GM19043 (cell line): ENCODE measurements around the gene CCL19.

Source experiments
- ATAC-seq: cut with Tn5 transposase; IDR thresholded peaks from one replicate; pipeline ENCODE4 v1.9.1; 2021; ENCODE audit warnings: low read depth; ENCODE audit not compliant: unreplicated experiment

The CCL19 gene

DNA sequence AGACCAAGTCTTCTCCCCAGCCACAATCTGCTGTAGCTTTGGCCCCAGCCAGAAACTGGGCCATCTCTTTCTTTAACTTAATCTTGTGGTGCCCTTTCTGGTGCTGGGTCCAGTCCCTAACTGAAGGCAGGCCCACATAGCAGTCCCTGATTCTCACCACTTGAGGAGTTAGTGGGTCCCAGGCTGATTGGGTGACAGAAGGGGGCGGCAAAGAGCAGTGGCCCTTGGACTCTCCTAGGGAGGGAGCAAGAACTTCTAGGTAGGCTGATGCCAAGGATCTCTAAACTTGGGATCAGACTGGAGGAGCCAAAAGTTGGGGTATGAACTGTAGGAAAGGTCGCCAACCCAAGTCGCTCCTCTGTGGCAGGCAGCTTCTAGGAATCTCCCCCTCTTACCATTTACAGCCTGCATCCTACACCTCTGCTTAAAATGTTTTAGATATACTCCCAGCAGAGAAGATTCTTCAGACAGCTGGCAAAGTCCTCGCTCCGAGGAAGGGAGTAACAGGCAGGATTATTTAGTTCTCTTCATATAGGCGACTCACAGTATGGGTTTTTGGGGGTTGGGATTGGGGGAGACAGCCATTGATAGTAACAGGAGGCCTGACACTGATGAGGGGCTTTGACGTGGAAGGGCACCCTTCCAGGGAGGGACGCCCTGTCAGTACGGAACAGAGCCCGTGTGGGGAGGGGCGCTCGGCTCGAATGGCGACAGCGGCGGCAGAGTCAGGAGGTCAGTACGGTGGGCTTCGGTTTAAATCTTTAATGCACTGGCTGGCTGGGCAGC is 26.6 kb downstream of the CCL19 start:
- ATAC-seq, result no peak

DNA sequence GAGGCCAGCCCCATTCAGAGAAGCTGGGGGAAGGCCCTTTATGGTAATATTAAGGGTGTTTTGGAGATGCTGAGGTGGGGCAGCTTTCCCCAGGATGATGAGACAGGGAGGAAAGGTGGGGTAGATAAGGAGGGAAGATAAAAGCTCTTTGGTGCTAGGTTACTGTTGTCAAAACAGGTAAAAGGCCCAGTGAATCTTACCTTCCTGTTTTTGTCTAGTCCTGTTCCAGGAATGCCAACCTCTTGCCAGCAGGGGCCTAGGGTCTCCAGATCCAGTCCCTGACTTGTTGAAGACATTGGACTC is 27.8 kb downstream of the CCL19 start:
- no peak for ATAC-seq

DNA sequence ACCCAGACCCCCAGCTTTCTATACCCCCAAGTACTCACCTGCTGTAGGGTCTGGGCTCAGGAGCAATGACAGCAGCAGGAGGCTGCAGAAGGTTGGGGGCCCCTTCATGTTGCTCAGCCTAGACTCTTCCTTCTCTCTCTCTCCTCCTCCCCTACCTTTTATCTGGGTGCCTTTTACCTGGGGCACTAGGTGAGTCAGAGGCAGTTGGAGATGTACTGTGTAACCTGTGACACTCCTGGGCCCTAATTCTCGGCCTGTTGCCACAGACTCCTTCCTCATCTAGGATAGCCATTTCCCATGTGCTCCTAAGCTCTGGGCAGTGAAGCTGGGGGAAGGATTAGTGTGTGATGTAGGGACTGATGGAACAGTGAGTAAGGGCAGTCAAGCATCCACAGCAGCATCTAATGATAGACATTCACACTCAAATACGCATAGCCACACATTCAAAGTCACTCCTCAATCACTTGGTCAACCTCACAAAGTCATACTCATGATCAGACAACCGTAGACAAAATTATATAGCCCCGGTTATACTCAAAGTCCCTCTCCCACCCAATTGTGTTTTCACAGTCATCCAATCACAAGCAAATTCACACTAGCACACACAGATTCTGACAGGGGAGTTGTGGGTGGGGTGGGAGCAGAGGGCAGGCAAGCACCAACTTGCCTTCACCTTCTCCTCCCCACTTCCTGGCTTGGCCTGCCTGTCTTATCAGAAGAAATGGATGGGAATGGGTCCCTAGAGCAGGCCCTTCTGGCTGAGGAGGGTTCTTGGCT is 28.4 kb downstream of the CCL19 start, which contains the start of gene CCL27:
TSS of gene CCL27 (minus strand) at position 132 of the 777 bp plus-strand sequence. CDS start at position 108, 24 bp downstream.
- ATAC-seq, result no peak

DNA sequence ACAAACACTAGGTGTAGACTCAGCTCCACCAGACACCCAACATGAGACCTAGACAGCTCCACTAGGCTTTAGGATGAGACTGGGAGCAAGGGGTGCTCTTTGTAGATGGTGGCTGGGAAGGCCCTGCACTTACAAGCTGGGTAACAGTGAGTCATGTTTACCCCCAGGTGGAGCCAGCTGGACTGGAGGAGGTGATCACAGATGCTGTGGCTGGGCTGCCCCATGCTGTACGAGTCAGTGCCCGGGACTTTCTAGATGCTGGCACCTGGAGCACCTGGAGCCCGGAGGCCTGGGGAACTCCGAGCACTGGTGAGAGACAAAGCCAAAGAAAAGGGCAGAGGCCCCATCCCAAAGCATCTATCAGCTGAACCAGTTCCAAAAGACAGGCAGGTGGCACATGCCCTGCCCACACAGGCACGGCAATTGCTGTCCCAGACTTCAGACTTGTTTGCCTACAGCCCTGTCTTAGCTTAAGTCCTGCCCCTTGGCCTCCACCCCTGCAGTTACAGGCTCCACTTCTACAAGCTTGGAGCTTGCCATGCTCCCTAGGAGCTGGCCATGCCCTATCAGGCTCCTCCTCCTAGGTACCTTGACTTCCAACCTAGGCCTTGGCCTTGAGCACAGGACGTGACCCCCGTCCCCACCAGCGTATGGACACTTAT is 31.4 kb downstream of the CCL19 start:
- ATAC-seq, result no peak

DNA sequence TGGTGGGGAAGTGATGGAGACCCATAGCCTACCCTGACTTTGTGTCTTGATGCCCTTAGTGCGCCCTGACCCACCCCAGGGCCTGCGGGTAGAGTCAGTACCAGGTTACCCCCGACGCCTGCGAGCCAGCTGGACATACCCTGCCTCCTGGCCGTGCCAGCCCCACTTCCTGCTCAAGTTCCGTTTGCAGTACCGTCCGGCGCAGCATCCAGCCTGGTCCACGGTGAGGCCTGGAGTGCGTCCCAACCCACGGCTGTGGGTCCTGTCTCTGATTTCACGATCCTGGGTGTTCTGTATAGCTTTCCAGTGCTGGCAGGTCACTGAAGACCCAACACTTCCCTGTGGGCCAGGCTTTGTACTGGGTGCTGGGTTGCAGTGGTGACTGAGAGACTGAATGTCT is 32.6 kb downstream of the CCL19 start:
- ATAC-seq, result no peak

DNA sequence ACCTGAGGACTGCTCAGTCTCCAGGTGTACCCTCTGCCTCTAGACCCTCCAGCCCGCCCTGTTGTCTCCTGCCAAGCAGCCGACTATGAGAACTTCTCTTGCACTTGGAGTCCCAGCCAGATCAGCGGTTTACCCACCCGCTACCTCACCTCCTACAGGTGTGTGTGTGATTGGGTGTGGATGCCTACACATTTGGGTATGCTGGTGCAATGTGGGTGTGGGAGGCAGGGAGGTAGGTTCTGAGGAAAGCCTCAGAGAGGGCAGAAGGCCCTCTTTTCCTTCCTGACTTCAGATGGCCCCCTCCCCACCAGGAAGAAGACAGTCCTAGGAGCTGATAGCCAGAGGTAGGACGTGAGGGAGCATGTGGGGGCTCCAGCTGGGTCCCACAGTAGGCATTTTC is 34.1 kb downstream of the CCL19 start:
- ATAC-seq, result no peak

DNA sequence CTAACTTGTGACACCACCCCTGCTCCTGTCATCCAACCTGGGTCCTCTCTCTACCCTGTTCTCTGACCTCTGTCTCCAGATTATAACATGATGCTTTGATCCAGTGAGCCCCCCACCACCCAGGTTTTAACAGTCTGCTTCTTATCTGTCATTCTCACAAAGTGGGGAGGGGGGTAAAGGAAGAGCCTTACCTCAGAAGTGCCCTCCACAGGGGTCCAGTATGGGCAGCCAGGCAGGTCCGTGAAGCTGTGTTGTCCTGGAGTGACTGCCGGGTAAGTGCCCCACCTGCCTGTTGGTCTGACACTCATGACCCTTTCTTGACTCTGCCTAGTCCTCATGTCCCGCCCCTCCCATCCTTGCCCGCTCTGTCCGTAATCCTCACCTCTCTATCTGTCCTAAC is 35.7 kb downstream of the CCL19 start:
- ATAC-seq, result no peak

DNA sequence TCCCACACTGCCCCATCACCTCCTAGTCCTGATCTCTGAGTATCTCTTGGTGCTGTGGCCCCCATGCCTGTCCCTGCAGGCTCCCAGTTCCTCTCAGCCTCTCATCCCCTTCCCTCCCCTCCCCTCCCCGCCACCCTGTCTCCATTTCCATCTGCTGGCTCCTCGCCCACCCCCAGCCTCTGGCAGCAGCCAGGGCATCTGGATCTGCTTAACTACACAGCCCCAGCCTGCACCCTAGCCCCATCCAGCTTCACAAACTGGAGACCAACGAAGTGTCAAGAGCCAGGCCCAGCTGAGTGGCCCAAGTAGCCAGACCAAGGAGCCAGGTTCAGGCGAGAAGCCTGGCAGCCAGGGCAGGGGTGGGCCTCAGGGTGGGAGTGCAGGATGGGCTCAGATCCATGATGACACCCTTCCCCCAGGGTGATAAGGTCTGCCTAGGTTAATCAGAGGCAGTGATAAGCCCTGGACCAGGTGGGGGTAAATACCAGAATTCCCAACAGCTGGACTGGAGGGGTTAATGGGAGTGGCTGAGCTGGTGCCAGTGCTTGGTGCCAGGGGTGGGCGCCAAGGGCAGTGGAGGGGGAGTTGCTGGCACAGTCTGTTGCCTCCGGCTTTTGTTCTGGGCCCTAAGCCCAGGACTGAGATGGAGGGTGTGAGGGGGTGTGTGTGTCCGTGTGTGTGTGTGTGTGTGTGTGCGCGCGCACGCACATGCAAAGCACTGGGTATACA is 36.6 kb downstream of the CCL19 start:
- no peak for ATAC-seq

DNA sequence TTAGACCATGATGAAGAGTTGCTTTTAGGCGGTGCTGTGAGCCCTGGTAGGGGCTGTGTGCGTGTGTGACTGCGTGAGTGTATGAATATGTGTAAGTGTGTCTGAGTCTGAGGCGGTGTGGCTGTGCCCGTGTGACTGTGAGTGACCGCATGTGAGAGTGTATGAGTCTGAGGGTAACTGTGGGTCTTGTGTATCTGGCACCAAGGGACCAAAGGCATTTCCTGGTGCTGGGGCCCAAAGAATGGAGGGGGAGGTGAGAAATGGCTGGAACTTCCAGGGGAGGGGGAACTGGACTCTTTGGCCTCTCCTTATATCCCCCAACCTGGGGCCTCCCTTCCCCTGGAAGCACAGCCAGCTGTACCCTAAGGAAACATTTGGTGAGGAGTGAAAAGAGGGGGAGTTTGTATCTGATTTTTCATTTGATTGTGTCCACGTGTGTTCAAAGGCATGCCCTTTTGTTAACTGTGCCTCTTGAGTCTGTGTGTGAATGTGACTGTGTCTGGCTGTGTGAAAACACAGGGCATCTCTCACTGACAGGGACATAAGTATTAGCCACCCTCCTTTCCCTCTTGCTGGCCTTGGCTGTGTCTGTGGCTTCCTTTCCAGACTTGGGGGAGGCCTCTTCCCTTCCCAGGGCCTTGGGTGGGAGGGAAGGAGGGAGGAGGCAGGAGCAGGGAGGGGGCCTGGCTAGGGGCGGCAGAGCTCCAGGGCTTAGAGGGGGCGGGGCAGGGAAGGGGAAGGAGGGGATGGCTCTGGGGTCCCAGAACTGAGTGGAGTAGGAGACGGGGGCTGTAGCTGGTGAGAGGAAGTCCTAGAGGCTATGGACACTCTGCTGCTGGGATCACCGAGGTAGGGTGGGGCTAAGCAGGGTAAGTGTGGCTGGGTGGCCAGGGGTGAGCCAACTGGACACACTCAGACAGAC is 37.7 kb downstream of the CCL19 start:
- no peak for ATAC-seq

DNA sequence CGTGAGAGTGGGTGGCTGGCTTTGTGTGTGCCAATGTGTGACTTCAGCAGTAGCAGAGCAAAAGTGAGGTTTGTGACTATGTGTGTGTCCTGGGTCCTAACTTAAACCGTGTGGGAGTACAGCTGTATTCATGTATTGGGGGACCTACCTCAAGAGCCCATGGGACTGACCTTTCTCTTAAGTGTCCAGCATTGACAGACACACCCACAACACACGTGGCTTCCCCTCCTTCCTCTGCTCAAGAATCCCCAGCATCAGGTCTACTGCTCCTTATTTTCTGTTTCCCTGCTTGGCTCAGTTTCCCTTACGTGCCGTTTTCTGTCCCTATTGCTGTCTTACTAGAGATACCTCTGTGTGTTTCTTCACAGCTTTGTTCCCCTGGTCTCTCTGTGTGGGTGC is 38.5 kb downstream of the CCL19 start:
- no peak for ATAC-seq

DNA sequence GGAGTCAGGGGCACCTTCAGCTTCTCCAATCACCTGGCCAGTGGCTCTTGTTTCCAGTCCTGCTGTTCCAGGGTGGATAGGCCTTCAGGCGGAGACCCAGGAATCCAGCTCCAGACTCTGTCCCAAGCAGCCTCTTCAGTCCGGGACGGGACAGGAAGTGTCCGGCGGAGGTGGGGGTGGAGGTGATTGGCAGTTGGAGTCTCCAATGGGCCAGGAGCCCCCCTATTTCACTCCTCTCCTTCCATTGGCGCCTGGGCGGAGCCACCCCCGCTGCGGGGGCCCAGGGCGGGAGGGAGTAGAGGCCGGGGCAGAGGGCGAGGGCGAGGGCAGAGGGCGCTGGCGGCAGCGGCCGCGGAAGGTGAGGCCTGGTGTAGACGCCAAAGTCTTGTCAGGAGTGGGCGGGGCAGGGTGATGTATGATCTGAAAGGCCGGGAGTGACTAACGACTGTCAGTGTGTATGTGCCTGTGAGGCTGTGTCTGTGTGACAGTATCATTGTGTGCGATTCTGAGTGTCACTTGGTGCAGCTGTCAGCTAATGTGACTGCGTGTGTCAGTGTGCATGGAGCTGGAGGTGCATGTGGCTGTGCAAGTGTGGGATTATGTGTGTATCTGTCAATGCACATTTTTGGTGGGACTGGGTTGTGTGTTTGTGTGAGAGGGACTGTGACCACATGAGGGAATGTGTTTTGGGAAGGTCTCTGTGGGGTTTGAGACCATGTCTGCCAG is 39.0 kb downstream of the CCL19 start, which contains the start of gene IL11RA:
TSS of gene IL11RA (plus strand) at position 310 of the 726 bp plus-strand sequence. CDS start 3,033 bp downstream, outside the sequence.
- ATAC-seq, result no peak

DNA sequence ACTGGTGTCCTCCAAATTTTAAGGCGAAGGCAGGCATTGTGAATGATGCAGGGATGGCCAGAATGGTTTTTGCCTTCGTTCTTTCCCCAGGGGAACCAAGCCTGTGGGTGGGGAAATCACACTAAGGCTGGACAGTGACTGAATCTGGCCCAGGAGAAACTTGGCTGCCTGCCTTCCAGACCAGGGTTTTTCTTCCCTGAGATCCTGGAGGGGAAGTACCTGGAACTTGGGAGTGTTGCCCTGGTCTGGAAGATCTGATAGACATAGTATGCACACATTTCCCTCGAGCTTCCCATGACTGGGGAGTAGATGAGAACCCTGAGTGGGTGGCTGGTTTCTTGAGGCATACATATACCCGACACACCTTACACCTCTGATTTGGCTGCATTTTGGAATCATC is 39.8 kb downstream of the CCL19 start:
- ATAC-seq, result no peak

DNA sequence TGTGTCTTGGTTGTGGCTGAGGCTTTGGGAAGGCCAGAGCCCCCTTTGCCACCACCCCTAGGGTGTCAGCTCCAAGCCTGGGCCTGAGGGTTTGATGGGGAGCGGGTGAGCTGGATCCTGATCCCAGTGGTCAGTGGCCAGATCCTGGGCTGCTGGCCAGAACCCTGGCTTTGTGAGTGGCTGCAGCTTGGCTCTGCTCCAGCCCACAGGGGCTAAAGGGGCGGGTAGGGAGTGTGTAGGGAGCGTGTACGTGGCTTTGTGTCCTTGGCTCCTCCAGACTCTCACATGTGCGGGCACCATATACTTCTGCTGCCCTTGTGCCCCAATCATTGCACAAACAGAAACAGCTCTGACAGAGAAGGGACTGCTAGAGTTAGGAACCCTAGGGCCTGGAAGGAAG is 40.3 kb downstream of the CCL19 start:
- no peak for ATAC-seq

DNA sequence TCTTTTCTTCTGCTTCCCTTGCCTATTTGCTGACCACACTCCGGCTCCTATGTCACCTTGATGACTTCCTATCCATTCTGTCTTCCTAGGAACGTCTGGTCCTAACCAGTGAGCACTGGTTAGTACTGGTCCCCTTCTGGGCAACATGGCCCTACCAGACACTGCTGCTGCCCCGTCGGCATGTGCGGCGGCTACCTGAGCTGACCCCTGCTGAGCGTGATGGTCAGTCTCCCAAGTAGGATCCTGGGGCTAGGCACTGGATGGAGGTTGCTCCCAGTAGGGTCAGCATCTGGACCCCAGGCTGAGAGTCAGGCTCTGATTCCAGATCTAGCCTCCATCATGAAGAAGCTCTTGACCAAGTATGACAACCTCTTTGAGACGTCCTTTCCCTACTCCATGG is 42.4 kb downstream of the CCL19 start:
- no peak for ATAC-seq

DNA sequence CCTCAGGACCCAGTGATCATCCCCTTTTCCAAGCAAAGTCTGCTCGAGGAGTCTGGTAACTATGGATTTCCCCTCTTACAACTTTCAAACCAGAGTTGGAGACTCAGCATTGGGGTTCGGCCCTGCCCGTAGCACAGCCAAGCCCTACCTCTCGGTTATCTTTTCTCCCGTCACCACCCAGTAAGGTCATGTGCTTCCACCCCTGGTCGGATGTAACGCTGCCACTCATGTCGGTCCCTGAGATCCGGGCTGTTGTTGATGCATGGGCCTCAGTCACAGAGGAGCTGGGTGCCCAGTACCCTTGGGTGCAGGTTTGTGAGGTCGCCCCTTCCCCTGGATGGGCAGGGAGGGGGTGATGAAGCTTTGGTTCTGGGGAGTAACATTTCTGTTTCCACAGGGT is 43.4 kb downstream of the CCL19 start:
- no peak for ATAC-seq

DNA sequence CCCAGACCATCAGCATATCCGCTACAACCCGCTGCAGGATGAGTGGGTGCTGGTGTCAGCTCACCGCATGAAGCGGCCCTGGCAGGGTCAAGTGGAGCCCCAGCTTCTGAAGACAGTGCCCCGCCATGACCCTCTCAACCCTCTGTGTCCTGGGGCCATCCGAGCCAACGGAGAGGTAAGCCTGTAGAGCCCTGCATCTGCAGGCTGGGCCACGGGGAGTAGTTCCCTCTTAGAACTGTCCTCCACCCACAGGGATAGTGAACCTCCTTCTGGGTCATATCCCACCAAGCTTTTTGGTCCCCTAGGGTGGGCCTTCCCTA is 44.0 kb downstream of the CCL19 start:
- ATAC-seq, result no peak

DNA sequence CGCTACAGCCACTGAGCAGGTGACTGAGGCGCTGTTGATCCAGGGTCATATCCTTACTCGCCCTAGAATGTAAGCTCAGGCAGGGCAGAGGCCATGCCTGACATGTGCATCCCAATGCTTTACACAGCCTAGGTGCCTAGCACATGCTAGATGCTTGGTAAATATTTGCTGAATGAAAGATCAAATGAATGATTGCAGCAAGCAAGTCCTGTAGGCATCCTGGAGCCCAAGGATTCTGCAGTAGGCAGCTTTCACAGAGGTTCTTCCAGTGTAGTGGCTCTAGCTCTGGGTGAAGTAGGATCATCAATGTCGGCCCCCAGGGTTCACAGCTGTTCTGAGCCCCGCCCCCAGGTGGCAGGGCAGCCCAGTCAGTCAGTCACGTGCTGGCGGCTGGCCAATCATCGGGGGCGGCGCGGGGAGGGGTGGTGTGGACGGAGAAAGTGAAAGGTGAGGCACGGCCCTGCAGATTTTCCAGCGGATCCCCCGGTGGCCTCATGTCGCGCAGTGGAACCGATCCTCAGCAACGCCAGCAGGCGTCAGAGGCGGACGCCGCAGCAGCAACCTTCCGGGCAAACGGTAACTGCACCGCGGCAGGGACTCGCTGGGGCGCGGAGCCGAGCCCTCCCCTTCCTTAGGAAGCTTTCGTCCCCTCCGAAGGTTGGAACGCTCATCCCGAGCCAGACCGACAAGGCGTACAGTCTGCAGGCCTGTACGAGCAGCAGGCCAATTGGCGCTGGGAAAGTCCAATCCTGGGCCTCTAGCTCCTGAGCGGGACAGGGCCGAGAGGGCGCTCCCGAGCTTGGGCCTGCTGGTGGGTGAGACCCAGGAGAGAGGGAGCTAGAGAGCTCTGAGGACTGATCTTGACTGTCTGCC is 44.6 kb downstream of the CCL19 start, which contains the start of gene GALT:
TSS of gene GALT (plus strand) at position 465 of the 873 bp plus-strand sequence. CDS start at position 495, 30 bp downstream.
- peak; percentile 71 for ATAC-seq

DNA sequence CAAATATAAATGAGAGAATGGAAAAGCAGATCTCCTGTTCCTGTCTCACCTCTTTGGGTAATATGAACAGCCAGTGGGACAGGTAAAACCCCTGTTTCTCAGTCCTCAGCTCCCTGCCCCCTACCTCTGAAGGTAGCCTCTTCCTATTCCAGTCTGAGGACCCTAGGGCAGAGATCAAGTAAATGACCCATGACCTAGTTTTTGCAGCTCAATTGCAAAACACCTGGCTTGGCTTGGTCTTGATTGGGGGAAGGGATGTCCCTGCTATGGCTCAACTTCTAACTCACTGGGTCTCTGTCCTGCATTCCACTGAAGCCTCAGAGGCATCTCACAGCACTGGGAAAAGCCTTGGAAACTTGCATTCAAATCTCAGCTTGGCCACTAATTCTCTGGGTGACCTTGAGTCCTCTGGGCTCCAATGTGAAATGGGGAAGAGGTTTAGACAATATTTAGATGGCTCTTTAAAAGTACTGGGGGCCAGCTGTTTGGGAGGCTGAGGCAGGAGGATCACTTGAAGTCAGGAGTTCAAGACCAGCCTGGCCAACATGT is 46.2 kb downstream of the CCL19 start:
- no peak for ATAC-seq
